GM21723 (cell line): ENCODE results near the gene TAB2.
"Not testable (repeated sequence)": the region's sequence is repeated elsewhere in the genome, so short reads cannot be mapped to it uniquely, and the experiment has no call there.

Source experiments
- ATAC-seq: cut with Tn5 transposase; IDR thresholded peaks from one replicate; pipeline ENCODE4 v1.9.1; 2021; ENCODE audit warnings: mild to moderate bottlenecking, moderate library complexity; ENCODE audit not compliant: unreplicated experiment

The TAB2 gene

GRCh38 chr6:149439626-149440025 is 122.1 kb downstream of the TAB2 start:
- no peak for ATAC-seq

DNA sequence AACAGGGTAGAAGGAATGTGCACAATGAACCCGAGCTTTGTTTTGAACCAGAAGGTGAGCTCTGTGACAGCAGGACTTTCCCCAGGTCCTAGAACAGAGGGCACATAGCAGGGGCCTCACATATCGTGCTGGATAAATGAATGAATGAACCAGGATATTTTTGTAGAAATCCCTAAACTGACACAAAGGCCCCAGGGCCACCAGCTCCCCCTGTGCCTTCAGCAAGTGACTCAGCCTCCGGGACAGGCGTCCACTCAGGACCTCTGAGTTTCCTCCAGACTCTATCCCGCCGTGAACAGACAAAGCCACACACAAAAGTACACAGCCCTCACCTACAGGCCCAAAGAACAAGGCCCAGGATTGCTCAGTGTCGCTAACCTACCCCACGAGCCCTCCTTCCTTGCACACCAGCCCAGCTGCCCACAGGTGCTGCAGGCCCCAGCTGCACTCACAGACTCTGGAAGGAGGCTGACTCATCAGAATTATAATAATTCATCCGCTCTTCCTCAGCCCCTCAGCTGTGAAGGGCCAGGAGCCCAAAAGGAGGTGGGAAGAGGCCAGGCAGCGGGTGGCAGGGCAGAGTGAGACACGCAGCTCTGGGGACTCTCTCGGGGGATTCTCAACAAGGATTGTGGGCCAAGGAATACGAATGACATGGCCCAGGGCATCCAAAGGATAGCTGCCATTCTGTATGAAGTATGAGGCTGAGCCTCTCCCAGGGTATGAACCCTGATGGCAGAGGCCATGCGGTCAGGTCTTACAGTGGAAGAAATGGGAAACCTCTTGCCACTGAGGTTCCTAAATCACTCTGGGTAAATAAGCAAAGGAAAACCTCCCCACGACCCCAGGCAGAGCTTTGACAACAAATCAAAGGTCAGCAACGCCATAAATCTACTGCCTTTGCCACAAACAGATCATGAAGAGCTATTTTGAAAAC is 123.5 kb downstream of the TAB2 start:
- no peak for ATAC-seq

DNA sequence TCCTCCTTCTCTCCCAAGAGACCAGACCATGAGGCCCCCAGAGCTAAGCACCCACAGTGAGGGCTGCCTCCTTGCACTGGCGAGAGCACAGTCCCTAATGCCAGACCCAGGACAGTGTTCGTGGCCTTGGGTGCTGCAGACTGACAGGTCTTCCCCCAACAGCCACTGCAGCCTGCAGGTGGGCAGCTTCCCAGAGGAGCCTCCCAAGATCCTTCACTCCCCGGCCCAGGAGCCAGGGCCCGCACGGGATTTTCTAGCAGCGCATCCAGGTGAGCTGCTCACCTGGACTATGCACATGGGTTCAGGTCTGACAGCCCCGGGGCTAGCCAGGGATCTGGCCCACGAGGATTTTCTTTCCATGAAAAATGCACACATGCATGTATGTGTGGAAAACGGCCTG is 124.2 kb downstream of the TAB2 start:
- ATAC-seq: no peak

- no peak for ATAC-seq
Observed at GRCh38 chr6:149443411-149444181, 126.1 kb downstream of the TAB2 start.

DNA sequence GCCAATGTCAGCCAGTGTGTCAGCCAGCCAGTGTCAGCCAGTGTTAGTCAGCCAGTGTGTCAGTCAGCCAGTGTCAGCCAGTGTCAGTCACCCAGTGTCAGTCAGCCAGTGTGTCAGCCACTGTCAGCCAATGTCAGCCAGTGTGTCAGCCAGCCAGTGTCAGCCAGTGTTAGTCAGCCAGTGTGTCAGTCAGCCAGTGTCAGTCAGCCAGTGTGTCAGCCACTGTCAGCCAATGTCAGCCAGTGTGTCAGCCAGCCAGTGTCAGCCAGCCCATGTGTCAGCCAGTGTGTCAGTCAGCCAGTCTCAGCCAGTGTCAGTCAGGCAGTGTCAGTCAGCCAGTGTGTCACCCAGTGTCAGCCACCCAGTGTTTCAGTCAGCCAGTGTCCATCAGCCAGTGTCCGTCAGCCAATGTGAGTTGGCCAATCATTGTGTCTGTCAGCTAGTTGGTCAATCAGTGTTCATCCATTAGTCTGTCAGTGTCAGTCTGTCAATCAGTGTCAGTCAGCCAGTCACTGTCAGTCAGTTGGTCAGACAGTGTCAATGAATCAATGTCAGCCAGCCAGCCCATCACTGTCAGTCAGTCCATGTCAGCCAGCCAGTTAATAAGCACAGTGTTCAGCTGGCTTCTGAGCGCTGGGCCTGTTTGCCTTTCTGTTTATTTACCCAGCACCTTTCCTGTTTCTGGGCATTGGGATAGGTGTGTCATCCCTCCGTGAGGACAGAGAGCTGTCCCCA is 127.0 kb downstream of the TAB2 start:
- ATAC-seq: not testable (repeated sequence)

- no peak for ATAC-seq
Observed at GRCh38 chr6:149445095-149445466, 127.6 kb downstream of the TAB2 start.

DNA sequence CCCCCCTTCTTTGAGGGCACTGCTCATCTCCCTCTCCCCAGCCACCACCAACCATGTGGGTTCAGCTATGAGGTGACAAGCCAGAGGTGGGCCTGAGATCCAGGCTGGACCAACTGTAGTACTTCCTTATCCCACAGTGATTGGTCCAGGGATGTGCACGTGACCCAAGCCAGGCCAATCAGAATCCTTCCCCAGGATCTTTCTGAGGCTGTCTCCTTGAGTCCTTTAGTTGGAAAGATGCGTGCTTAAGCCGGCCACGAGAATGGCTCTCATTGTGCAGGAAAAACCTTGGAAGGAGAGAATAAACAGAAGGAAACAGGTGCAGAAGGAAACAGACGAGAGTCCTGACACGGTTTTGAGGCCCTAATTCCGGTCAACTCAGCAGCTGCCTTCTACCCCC is 128.1 kb downstream of the TAB2 start:
- ATAC-seq: no peak

DNA sequence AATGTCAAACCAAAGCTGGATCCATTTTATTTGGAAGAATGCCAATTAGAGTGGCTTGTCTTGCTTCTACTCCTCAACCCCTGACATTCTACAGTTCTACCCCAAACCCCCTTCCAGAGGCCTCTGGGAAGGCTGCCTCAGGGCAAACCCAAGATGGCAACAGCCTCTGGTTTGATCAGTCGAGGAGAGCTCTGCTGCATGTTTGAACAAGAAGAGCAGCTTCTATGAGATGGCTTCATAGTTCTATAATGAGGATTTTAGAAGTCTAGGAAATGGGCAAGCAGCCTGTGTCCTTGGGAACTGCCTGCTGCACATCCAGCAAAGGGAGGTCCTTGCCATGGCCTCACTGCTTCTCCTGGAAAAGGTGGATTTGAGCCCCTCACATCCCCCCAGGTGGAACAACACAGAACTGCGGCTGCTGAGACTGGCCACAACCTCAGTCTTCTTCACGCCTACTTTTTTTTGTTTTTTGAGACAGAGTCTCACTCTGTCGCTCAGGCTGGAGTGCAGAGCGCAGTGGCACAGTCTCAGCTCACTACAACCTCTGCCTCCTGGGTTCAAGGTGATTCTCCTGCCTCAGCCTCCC is 129.4 kb downstream of the TAB2 start:
- ATAC-seq: no peak

GRCh38 chr6:149448821-149449453 is 131.4 kb downstream of the TAB2 start:
- ATAC-seq: no peak

DNA sequence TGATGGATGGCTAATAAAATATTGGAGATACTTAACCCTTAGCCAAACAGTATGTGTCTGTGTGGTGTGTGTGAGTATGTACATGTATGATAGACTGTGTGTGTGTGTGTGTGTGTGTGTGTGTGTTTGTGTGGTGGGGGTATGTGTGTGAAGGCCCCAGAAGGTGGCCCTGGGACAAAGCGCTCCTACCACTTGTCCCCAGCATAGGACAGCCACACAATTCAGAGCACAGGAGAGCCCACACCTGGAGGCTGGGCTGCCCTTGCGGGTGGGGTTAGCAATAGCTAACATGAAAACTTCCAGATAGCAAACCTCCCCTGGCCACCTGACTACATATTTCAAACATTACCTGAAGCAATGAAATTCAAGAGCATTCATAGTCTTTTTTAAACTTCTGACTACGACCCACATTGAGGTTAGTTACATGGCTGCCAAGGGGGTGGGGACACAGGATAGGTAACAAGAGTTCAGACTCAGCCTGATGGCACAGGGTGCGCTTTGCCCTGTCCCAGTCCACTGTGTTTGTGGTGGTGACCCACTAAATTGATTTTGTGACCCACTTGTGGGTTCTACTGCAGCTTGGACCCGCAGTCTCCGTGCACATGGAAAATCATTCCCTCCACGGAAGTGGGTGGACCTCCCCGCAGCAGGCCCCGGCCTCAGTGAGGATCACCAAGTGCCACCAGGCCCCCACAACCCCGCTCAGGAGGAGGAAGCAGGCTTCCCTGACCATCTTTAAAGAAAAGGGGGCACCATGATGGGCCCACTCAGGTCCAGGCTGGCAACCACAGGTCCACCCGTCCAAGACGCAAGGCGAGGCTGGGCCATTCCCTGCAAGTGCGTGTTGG is 132.5 kb downstream of the TAB2 start:
- no peak for ATAC-seq

DNA sequence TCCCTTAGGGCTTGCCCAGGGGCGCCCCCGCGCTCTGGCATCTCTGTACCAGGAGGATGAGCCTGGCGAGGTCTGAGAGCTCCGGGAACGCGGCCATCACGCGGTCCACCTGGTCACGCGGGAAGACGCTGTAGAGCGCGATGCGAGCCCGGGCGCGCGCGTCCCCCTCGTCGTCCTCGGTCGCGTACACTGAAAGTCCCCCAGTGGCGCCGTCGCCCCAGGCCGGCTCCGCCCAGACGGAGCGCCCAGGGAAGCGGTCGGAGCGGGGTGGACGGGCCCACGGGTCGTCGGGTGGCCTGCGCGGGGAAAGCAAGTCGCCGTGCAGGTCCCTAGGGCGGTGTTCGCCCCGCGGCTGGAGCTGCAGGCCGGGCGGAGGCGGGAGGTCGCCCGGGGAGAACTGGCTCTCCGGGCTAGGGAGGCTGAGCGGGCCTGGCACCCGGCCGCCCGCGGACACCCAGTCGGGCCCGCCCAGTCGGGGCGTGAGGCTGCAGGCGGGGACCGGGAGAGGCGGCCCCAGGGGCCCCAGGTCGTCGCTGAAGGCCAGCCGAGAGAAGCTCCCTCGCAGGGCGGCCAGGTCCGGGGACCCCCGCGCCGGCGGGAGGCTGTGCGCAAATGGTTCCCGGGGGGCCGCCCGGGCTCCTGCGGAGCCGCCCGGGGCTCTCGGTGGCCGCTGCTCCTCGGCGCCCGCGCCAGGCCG is 133.3 kb downstream of the TAB2 start:
- no peak for ATAC-seq

- no peak for ATAC-seq
Observed at GRCh38 chr6:149451376-149452036, 134.0 kb downstream of the TAB2 start.

GRCh38 chr6:149452037-149452939 is 134.8 kb downstream of the TAB2 start:
- ATAC-seq: no peak

DNA sequence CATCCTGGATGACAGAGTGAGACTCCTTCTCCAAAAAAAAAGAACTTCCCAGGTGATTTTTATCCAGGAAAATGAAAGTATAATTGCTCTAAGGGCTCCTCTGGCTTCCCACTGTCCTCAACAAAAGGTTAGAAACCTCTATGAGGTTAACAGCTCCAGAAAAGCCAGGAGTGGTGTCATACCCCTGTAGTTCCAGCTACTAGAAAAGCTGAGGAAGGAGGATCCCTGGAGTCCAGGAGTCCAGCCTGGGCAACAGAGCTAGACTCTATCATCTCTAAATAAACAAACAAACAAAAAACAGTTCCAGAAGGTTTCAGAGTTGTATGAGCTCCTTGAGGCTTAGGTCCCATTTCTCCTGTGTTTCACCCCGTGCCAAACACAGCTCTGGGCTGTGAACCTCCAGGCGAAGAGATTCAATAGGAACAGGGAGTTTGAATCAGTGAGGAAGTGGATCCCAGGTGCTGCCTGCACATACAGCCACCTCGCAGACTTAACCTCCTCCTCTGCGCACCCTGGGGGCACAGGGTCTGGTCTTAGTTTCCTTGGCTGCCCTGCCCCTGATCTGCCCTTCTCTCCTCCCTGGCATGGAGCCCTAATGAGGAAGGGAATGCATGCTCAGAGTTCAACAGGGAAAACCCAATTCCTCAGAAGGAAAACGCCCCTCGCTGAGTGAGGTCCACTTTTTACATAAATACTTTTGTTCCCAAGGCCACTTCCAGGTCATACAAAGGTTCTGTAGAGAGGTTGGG is 136.3 kb downstream of the TAB2 start:
- ATAC-seq: no peak

GRCh38 chr6:149454346-149454848 is 136.9 kb downstream of the TAB2 start:
- no peak for ATAC-seq

DNA sequence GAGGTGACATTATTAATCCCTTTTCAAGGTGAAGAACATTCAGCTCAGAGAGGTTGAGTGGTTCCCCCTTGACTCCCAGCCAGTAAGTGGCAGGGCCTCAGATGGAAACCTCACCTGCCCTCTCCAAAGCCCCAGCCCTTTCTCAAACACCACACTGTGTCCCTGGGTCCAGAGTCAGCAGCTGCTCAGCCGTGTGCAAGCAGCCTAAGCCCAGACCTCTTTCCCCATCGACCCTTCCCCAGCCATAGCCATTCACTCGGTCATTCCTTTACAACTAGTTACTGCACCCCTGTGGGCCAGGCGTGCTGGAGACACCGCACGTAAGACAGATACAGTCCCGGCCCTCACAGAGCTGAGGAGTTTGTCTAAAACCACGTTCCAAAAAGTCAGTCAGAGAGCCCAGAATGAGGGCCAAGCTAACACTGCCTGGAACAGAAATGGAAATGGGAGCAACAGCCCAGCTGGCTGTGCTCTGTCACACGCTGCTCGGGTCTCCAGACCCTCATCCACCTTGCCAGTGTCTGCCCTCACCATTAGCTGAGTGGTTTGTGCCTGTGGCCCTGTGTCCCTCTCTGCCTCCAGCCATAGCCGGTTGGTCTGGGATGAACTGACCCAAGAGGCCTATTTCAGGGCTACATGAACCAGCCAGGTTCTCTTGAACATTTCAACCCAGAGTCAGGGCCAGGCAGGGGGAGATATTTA is 137.7 kb downstream of the TAB2 start:
- no peak for ATAC-seq
